NT2/D1 (cell line): ENCODE data around the gene USF1.

Experiments used
- YY1 ChIP-seq: IDR thresholded peaks from 2 replicates; pipeline ENCODE4 v1.6.1; 2011; ENCODE audit not compliant: insufficient read length, insufficient read depth
- ZNF274 ChIP-seq: IDR thresholded peaks from 2 replicates; pipeline ENCODE4 v1.6.1; 2011; ENCODE audit warnings: mild to moderate bottlenecking, low read depth, low read length

- no peak for TF ChIP-seq ZNF274
- no peak for TF ChIP-seq YY1
These were observed 2.0 kb upstream of the USF1 start for GRCh38 chr1:161047436-161048420.
